Lower leg skin (tissue), 4 donors: ENCODE data around the gene XAB2. TPM values are rescaled to one million over a fixed set of nuclear protein-coding genes. Genes with fewer than 3 reads are reported as not detected.

Experiments used
- DNase-seq, 2 donors: peaks; one replicate each; pipeline ENCODE4 v3.0.0-alpha.2; 2019; ENCODE audit warnings: low spot score in 2 of 2
- H3K4me3 ChIP-seq: fragments of 200-600 bp; sonication (generic); 2 replicates; pipeline ENCODE4 v1.5.1; 2017; ENCODE audit warnings: mild to moderate bottlenecking, low read depth; ENCODE audit not compliant: poor library complexity, severe bottlenecking
- POLR2A ChIP-seq, 2 donors: fragments of 450-650 bp; IDR thresholded peaks; one replicate each; pipeline ENCODE4 v1.6.1; 2016 to 2017; ENCODE audit warnings: antibody characterized with exemption in 2 of 2, mild to moderate bottlenecking in 1 of 2, moderate library complexity in 1 of 2
- WGBS, 2 donors: methylation state at CpG; one replicate each; pipeline ENCODE4 v1.1.5; 2018; 5-methylcytosine and 5-hydroxymethylcytosine counted together
- intact Hi-C: fragments of 100-400 bp; cut with DNase I; formaldehyde crosslinking; loops from one replicate; pipeline ENCODE4 v1.15.0; 2023; ENCODE audit warnings: low total_unique reads
- total RNA-seq, 4 donors: library from RNA; depleted of rRNA; stranded (reverse); fragments of >200 nt; gene quantifications; one replicate each; pipeline ENCODE4 v1.1.0, GENCODE V29; 2016
- TF ChIP-seq, protein P1 (sequence below), 3 donors: fragments of 450-650 bp; IDR thresholded peaks; one replicate each; pipeline ENCODE4 v1.5.1; 2016; ENCODE audit warnings: antibody characterized with exemption in 3 of 3, mild to moderate bottlenecking in 3 of 3, moderate library complexity in 2 of 3

Gene XAB2
- total RNA-seq, 4 donors from 2014 or later: 55.9 to 99.1 (median 67.7) TPM

DNA sequence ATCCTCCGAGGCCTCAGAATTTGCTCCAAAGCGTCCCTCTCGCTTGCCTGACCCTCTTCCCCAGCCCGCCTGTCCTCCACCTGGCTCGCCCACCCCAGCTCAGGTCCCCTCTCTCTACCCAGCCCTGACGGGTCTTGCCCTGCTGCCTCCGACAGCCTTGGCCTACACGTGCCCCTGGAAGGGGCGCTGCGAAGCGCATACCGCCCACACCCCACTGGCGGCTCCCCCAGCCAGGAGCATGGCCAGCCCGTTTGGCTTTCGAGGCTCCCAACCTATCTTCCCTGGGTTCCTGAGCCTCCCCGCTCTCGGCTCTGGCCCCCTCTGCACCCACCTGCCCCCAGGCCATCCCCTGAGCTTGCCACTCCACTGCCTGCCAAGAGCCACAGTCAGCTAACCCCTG, 4.5 kb downstream of the XAB2 start:
- intact Hi-C loops: no loop called here
- no peak for DNase-seq
- no peak for TF ChIP-seq POLR2A (IDR thresholded peaks at IDR 0.05)
- TF ChIP-seq, protein P1, sequence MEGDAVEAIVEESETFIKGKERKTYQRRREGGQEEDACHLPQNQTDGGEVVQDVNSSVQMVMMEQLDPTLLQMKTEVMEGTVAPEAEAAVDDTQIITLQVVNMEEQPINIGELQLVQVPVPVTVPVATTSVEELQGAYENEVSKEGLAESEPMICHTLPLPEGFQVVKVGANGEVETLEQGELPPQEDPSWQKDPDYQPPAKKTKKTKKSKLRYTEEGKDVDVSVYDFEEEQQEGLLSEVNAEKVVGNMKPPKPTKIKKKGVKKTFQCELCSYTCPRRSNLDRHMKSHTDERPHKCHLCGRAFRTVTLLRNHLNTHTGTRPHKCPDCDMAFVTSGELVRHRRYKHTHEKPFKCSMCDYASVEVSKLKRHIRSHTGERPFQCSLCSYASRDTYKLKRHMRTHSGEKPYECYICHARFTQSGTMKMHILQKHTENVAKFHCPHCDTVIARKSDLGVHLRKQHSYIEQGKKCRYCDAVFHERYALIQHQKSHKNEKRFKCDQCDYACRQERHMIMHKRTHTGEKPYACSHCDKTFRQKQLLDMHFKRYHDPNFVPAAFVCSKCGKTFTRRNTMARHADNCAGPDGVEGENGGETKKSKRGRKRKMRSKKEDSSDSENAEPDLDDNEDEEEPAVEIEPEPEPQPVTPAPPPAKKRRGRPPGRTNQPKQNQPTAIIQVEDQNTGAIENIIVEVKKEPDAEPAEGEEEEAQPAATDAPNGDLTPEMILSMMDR (IDR thresholded peaks at IDR 0.05): no peak
- H3K4me3 ChIP-seq: no peak overlapping the region
- 90 to 91% methylated on average over 17 of the region's 17 CpGs for WGBS, 2 donors

DNA sequence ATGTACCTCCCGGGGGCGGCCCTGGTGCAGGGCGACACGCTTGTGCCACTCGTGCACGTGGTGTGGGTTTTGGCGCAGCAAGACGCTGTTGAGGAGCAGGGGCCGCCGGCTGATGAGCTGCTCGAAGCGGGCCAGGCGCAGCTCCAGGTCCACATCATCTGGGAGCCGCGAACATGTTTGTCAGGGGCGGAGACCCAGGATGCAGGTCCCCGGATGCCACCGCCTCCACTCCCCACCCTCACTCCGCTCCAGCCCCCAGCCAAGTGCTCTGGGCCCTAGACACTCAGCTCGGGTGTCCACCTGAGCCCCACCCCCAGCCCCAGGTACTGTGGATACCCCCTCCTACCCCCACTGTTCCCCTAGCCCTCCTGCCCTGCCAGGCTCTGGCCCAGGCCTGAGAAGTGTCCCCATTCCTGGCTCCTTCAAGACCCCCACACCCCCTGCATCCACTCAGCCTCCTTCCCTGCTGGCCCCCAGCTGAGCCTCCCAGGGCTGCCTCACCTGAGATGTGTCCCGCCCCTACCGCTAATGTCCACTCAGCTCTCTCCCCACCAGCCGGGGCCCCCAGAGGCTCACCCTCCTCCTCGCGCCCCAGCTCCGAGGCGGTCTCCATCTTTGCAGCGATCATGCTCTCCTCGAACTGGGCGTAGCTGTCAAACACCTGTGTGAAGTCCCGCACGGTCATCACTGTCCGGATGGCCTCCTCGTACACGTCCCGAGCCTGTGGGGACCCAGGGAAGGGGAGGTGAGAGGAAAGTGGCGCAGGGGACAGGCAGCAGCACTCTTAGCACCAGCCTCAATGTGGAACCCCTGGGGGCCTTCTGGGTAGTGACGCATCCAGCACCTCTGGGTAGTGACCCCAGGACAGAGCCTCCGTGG, 5.4 kb downstream of the XAB2 start:
- 88 to 92% methylated on average over 36 to 39 of the region's 39 CpGs for WGBS, 2 donors
- H3K4me3 ChIP-seq: no peak overlapping the region
- no peak for TF ChIP-seq POLR2A (IDR thresholded peaks at IDR 0.05)
- TF ChIP-seq, protein P1 (IDR thresholded peaks at IDR 0.05): no peak
- DNase-seq: no peak
- intact Hi-C loops: no loop called here

DNA sequence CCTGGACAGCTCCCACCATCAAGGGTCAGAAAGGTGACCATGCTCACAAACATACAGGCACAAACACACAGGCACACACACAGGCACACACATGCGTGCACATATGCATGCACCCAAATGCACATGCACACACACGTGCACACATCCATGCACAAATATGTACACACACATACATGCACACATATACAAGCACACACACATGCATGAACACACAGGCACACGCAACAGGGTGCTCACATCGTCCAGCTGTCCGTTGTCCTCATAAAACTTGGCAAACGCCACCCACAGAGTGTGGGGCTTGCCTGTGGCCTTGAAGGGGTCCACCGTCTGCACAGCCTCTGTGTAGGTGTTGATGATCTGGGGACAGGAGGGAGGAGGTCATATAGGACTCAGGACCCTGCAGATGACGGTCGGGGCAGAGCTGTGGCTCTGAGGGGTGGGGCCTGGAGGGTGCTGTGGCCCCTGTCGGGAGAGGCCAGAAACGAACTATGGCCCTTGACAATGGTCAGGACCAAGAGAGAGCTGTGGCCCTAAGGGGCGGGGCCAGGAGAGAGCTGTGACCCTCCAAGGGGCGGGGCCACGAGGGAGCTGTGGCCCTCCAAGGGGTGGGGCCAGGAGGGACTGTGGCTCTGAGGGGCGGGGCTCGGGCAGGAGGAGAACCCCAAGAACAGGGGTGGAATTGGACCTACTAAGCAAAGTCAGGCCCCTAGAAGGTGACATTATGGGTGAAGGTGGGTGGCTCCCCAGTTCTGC, 6.2 kb downstream of the XAB2 start:
- intact Hi-C loops: no loop called here
- 85 to 91% methylated on average over 16 of the region's 16 CpGs for WGBS, 2 donors
- no peak for TF ChIP-seq POLR2A (IDR thresholded peaks at IDR 0.05)
- TF ChIP-seq, protein P1 (IDR thresholded peaks at IDR 0.05): no peak

DNA sequence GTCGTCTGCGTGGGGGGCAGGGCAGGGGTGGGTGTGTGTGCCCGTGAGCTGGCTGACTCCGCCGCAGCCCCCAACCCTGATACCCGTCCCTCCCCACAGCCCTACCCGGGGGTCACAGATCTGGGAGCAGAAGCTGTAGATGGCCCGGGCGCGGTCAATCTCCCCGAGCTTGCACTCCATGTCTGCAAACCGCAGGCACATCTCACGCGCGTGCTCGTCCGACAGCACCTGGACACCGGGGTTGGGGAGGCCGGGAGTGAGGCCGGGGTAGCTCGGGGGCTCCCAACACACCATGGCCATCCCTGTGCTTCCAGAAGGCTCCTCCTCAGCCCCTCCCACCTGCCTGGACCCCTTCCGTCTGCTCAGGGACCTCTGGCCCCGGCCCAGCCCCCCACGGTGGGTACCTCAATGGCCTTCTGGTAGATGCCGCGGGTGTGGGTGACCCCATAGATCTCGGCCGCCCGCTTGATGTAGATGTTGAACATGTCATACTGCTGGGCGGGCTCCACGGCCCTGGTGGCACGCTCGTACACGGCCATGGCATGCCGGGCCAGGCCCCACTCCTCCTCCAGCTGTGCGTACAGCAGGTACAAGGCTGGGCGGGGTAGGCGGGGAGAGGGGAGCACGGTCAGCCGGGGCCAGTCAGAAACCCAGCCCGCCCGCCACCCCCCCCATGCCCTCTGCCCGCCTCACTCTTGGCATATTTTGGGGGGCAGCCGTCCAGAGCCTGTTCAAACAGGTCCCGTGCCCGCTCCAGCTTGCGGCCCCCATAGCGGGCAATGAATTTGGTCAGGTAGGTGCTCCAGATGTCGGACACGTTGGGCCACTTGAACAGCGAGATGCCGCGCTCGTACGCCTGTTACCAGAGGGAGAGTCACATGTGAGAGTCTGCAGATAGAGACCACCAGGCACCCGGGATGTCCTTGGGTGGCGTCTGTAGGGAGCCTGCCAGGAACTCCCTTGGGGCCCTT, 8.6 kb downstream of the XAB2 start:
- TF ChIP-seq POLR2A (IDR thresholded peaks at IDR 0.05): no peak
- TF ChIP-seq, protein P1 (IDR thresholded peaks at IDR 0.05): no peak

More for the DNA sequence above, 6.2 kb downstream of the XAB2 start:
- no peak for DNase-seq
- H3K4me3 ChIP-seq: no peak overlapping the region

DNA sequence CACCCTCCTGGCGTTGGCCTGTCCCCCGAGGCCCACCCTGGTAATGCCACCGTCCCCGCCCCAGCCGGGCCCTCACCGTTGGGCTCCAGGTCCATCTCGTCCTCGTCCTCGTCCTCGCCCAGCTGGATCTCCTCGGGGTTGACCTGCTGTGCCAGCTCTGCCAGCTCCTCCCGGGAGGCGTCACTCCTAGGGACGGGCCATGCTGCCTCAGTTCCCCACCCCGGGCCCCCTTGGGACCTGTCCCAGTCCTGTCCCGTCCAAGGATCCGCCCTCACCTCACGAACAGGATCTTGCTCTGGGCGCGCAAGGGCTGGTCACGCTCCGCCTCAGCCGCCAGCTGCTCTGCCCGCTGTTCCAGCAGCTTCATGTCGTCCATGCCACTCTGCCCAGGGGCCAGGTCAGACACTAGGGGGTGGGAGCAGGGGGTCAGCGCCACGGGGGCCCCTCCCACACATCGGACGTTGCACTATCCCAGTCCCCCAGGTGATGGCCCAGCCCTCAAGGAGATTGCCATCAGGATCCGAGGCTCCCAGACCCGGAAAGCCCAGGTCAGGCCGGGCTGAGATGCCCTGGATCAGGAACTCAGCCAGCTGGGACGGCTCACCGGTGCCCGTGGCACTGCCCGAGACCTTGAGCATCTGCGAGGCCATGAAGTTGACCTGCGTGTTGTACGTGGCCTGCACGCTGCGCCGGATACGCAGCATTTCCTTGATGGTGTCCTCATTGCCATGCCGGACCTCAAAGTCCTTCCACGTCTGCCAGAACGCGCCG, 9.5 kb downstream of the XAB2 start:
- no peak overlapping the region for H3K4me3 ChIP-seq
- DNase-seq: no peak
- WGBS, 2 donors: 68 to 82% methylated on average over 39 to 45 of the region's 48 CpGs
- intact Hi-C loops: no loop called here
- TF ChIP-seq, protein P1 (IDR thresholded peaks at IDR 0.05): no peak
- TF ChIP-seq POLR2A (IDR thresholded peaks at IDR 0.05): no peak

More for the DNA sequence above, 8.6 kb downstream of the XAB2 start:
- no peak for DNase-seq
- intact Hi-C loops: no loop called here
- 90 to 94% methylated on average over 28 to 41 of the region's 57 CpGs for WGBS, 2 donors
- no peak overlapping the region for H3K4me3 ChIP-seq
